H1 (cell line): ENCODE data around the gene JUP. TPM values are rescaled to one million over a fixed set of nuclear protein-coding genes. Genes with fewer than 3 reads are reported as not detected.
A peak's percentile ranks its signal among the peaks of the same experiment; 100 is the strongest.

Experiments
- ASH2L ChIP-seq: fragments of 200-600, 300-600 bp; sonication (generic); IDR thresholded peaks from one replicate; pipeline ENCODE4 v1.7.1; 2017; ENCODE audit warnings: low read length
- E2F6 ChIP-seq: IDR thresholded peaks from 2 replicates; pipeline ENCODE4 v1.6.1; 2012; ENCODE audit warnings: inconsistent platforms
- EGR1 ChIP-seq: IDR thresholded peaks from 2 replicates; pipeline ENCODE4 v1.6.1; 2011; ENCODE audit warnings: low read depth, low read length, borderline replicate concordance
- FOSL1 ChIP-seq: IDR thresholded peaks from 2 replicates; pipeline ENCODE4 v1.6.1; 2011; ENCODE audit warnings: mild to moderate bottlenecking, low read depth, low read length, moderate library complexity; ENCODE audit not compliant: insufficient read depth
- GABPA ChIP-seq: IDR thresholded peaks from 2 replicates; pipeline ENCODE4 v1.6.1; 2011; ENCODE audit warnings: mild to moderate bottlenecking, low read length, moderate library complexity, borderline replicate concordance; ENCODE audit not compliant: insufficient read depth
- MAFK ChIP-seq: IDR thresholded peaks from 2 replicates; pipeline ENCODE4 v1.6.1; 2012; ENCODE audit warnings: low read depth, mild to moderate bottlenecking, improper control_type of control experiment, low read length
- PHF8 ChIP-seq: fragments of 200-600 bp; sonication (generic); conservative IDR thresholded peaks from 2 replicates; pipeline ENCODE4 v1.7.1; 2012; ENCODE audit warnings: low read depth, mild to moderate bottlenecking, inconsistent platforms, low read length, moderate library complexity
- POLR2A ChIP-seq, 2 experiments: IDR thresholded peaks; 1 replicate in 1 of 2; 2 replicates in 1 of 2; pipeline ENCODE4 v1.6.1; 2011; ENCODE audit warnings: low read depth in 2 of 2, low read length in 2 of 2, mild to moderate bottlenecking in 2 of 2; ENCODE audit errors: control extremely low read depth in 1 of 2
- POLR2AphosphoS5 ChIP-seq: IDR thresholded peaks from 2 replicates; pipeline ENCODE4 v1.6.1; 2011; ENCODE audit warnings: low read depth, low read length
- RBBP5 ChIP-seq: IDR thresholded peaks from 2 replicates; pipeline ENCODE4 v1.7.1; 2012; ENCODE audit warnings: low read depth, mild to moderate bottlenecking, inconsistent platforms, low read length, moderate library complexity, borderline replicate concordance
- RXRA ChIP-seq: IDR thresholded peaks from 2 replicates; pipeline ENCODE4 v1.6.1; 2011; ENCODE audit warnings: low read depth, mild to moderate bottlenecking, low read length, moderate library complexity; ENCODE audit not compliant: insufficient read depth
- SRF ChIP-seq: IDR thresholded peaks from 2 replicates; pipeline ENCODE4 v1.6.1; 2011; ENCODE audit warnings: mild to moderate bottlenecking, low read depth, low read length, moderate library complexity
- TAF7 ChIP-seq: optimal IDR thresholded peaks from 2 replicates; pipeline ENCODE3; 2011; ENCODE audit warnings: low read depth, mild to moderate bottlenecking, inconsistent platforms, low read length, moderate library complexity, borderline replicate concordance
- polyA plus RNA-seq, 7 experiments: library from polyadenylated mRNA; depleted of rRNA in 3 of 7; stranded (reverse) in 5 of 7; unstranded in 2 of 7; fragments of >200 nt in 5 of 7; fragments of 200-250 nt in 2 of 7; gene quantifications; 1 replicate in 5 of 7; 2 replicates in 1 of 7; 4 replicates in 1 of 7; pipeline versions ENCODE4 v1.2.1 to v1.2.3, GENCODE V29; 2011 to 2013; ENCODE audit warnings: missing spikeins in 2 of 7, mixed read lengths in 2 of 7
- total RNA-seq: library from RNA; stranded (reverse); fragmentation: NEBNext Ultra II Directional; extraction: Animal tissue kit (Norgen Biotek cat#: 25700); gene quantifications from 2 replicates; pipeline ENCODE4 v1.2.1, GENCODE V29; 2021

The JUP gene
- total and polyA plus RNA-seq, 2 of the 8 experiments (the other 6 are each of a cell fraction or from before 2014, with no cell fraction given) = 62.8 to 102 TPM

- no peak for TF ChIP-seq SRF
- TF ChIP-seq MAFK = no peak
- peak; percentile 59 for TF ChIP-seq PHF8
- 0 out of 2 replicates have a peak, but pooled peaks have one; percentile 13 for TF ChIP-seq GABPA
- TF ChIP-seq E2F6 = peak; percentile 83
- TF ChIP-seq RBBP5 = peak; percentile 70; the same call in 1 of the 2 replicates
- 0 out of 3 replicates have a peak, but pooled peaks of 1 of the 2 experiments have one; percentile 20 for TF ChIP-seq POLR2A (IDR thresholded peaks at IDR 0.05; ENCODE audit: control extremely low read depth in 1 of 2, low read depth in 2 of 2, low read length in 2 of 2)
- peak; percentile 42 for TF ChIP-seq ASH2L
- no peak for TF ChIP-seq RXRA
- TF ChIP-seq EGR1 = peak; percentile 82
- TF ChIP-seq POLR2AphosphoS5 = no peak
- TF ChIP-seq FOSL1 = peak; percentile 99
- TF ChIP-seq TAF7 = no peak
Measured at GRCh38 chr17:41811549-41812380, 25.3 kb upstream of the JUP start, which contains the start of gene P3H4 (continued).
